Measurements from ENCODE around the gene EGFR.

The EGFR gene

GRCh38 chr7:55255496-55256445 is 237.0 kb downstream of the EGFR start:
- peak; percentile 89 for DNase-seq

DNA sequence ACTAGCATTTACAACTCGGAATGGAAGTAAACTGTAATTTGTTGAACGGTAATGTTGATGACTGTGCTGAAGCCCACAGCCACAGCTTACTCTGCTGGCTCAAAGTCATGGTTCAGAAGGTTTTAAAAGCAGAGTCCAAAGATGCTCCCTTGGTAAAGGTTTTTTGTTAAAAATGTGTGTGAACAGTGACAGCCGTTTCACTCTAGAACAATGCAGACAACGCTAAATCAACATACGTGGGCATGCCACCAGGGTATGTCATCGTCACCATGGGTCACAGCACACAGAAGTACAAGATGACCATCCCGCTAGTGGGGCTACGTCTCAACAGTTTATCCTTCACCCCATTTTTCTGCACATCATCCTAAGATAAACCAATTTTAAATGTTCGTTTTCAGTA is 239.8 kb downstream of the EGFR start:
- DNase-seq: no peak

GRCh38 chr7:55260171-55260570 is 241.4 kb downstream of the EGFR start:
- no peak for DNase-seq

DNA sequence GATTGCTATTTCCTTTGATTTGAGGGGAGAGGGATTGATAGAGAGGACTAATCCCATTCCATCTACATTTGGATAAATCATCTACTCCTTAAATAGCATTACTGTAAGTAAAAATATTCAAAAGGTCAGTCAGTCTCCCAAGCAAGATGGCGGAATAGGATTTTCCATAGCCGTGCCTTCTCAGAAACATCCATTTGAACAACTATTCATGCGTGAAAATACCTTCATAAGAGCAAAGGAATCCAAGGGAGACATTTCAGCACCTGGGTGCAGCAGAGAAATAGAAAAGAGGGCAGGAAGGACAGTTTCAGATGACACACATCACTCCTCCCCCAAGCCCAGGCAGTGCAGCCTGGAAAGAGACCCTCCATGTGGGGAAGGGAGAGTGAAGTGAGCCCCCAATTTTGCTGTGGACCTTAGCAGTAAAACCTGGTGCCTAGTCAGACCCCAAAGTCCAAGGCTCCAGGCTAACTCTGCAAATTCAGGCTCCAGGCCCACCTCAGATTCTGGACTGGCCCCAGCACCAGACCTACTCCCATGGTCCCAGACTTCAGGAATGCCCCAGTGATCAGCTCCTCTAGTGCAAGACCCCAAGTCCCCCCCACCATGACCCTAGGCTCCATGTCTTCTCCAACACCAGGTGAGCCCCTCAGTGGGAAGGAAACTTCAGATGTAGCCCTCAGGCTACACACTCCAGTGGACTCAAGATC is 242.0 kb downstream of the EGFR start:
- DNase-seq: no peak
